ENCODE data around the gene ARHGEF38.

DNA sequence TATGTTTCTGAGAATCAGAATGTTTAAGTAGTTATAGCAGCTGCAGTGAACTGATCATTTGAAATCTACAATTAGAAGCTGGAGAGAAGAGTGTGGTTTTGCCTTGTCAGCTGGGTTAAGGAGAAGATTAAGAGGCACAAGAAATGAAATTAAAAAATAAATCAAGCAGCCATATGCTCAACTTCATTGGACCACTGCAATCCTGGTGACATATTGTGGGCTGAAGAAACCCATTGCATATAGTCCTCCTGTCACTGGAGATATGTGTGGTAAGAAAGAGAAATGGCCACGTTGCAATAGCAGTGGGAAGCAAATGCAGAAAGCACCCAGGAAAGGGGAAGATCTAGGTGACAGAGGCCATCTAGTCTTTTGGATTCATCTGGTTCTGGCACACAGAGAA is 93.0 kb downstream of the ARHGEF38 start:
- TF ChIP-seq POLR2A (IDR thresholded peaks at IDR 0.05), result no peak
- TF ChIP-seq CTCF (IDR thresholded peaks at IDR 0.05), result no peak

Measured in lower leg skin (tissue), 3 donors.